Measurements from ENCODE around the gene MDGA2.
"Not testable (repeated sequence)": the region's sequence is repeated elsewhere in the genome, so short reads cannot be mapped to it uniquely, and the experiment has no call there.

MDGA2 gene

DNA sequence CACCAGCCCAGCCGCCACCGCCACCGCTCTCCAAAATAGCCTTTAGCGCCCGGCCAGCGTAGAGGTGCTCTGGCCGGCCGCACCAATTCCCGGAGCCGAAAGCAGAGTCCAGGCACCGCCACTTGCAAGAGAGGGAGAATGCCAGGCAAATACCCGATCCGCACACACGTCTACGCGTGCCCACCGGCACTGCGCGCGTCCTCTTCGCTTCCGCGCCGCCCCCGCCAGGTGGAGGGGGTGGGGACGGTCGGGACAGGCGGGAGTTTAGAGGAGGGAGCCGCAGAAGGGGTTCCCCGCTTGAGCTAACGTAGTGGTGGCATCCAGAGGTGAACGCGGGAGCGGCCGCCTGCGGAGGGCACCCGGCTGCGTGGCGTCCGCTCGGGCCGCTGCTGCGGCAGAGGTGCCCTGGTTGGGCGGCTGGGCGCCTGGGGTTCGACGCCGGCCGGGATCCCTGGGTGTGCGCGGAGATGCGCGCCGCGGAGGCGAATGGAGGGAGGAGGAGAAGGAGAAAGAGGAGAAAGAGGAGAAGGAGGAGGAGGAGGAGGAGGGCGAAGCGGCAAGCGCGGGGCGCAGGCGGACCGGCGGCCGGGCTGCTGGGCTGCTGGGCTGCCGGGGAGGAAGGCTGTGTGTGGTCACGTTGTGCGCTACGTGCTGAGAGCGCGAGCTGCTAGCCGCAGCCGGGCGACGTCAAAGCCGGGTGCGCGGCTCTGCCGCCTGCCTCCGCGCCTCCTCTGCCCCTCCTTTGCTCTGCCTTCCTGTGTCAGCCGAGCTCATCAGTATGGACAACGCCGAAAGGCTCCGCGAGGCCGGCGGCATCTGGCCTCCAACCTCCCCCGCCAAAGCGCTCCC lies at the start of gene MDGA2:
Gene MDGA2 (minus strand): TSS at position 140 of the 849 bp plus-strand sequence.
- no peak for DNase-seq

- DNase-seq, result no peak
These were observed 47.7 kb upstream of the MDGA2 start for GRCh38 chr14:47722929-47723693.

- no peak for DNase-seq
These were observed 44.9 kb upstream of the MDGA2 start for GRCh38 chr14:47720281-47720680.

DNA sequence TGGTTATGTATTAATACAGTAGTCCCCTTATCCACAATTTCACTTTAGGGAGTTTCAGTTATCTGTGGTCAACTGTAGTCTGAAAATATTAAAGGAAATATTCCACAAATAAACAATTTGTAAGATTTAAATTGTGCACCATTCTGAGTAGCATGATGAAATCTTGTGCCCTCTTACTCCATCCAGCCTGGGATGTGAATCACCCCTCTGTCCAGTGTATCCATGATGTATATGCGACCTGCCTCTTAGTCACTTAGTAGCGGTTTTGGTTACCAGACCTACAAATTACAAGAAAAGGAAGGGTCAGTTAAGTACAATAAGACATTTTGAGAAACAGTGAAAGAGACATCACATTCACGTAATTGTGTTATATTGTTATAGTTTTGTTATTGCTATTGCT lies 39.9 kb upstream of the MDGA2 start:
- DNase-seq, result no peak

DNA sequence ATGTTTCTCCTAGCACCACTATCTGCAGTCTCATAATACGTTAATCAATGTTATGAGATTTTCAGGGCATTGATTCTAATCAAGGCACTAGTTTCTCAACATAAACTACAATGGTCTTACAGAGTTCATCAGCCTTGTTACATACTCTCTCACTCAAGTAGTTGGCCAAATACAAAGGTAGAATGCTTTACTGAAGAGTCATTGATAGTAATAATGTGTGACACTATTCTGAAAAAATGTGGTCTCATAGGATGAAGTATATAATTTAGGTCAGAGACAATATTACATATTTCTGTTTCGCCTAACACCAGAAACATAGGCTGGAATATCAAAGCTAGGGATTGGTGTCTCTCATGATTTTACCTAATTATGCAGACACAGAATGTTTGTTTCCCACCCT lies 35.2 kb upstream of the MDGA2 start:
- DNase-seq, result no peak

DNA sequence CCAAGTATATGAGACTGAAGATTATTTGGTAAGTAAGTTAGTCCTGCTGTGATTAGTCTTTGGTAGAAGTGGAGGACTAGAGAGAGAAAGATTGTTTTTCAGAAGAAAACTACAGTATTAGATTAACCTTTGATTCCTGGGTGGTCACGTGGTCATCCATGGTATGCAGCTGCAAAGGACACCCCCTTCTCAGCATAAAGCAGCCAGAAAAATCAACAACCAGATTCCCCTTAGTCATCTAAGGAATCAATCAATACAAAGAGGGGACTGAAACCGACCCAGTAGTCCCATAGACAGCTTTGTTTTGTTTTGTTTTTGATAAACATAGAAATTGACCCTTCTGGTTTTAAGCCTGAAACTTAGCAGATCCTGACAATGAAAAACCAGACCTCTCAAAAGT lies 30.3 kb upstream of the MDGA2 start:
- no peak for DNase-seq

DNA sequence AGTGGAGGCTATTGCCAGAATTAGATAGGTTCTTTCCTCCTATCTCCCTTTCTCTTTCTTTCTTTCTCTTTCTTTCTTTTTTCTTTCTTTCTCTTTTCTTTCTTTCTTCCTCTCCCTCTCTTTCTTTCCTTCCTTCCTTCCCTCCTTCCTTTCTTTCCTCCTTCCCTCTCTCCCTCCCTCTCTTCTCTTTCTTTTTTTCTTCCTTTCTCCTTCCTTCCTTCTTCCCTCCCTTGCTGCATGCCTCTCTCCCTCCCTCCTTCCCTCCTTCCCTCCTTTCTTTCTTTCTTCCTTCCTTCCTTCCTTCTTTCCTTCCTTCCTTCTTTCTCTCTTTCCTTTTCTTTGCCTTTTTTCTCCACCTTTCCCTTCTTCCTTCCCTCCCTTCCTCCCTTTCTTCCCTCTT lies 16.4 kb upstream of the MDGA2 start:
- no peak for DNase-seq

GRCh38 chr14:47678993-47679392 lies 3.6 kb upstream of the MDGA2 start:
- DNase-seq, result no peak

- no peak for DNase-seq
These were observed 2.8 kb upstream of the MDGA2 start for GRCh38 chr14:47678157-47678556.

DNA sequence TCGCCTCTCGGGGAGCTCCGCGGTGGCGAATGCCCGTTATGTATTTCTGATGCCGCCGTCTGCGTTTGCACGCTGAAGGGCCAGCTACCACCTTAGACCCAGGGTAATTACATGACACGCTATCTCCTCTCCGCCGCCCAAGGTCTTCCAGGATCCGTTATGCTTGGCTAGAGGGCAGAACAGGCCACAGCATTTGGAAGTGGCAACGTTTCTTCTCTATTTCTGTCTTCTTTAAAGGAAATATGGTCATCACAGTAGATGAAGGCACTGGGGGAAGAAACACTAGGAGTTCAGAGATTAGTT lies 861 bp upstream of the MDGA2 start:
- DNase-seq, result no peak

DNA sequence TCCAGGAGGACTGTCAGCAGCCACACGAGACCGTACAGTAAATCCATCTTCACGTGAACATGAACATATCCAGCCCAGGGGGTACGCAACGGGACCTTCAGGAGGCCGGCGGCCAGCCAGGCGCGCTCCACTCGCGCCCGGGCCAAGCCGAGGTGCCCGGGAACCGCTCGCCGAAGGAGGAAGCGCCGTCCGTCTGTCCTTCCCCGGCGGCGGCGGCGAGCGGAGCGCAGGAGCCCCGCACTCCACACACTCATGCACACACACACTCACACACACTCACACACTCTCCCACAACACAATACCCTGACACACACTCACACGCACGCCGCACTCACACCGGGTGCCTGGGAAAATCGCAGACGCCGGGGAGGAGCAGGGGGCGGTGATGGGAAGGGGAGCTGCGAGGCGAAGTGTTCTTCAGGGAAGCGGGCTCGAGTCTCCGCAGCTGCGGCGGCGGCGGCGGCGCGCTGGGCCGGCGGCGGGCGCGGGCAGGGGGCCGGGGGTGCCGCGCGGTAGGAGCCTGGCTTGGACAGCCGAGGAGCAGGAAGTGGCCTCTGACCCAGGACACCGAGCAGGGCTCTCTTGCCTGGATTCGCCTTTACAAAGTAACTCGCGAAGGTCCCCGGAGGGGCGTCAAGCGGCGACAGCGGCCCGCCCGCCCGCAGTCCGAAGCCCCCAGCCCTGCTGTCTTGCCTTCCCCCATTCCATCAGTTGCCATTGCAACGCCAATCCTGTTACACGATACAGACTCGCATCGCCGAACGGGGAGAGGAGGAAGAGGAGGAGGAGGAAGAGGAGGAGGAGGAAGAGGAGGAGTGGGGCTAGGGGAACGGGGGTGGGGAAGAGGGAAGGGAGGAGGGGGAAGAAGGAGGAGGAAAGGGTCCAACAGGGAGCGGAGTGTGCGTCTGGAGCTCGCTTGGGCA lies 601 bp downstream of the MDGA2 start:
- DNase-seq, result no peak

GRCh38 chr14:47674148-47674542 lies 1.3 kb downstream of the MDGA2 start:
- no peak for DNase-seq

GRCh38 chr14:47665337-47666134 lies 9.9 kb downstream of the MDGA2 start:
- DNase-seq, result no peak

- DNase-seq, result no peak
These were observed 12.9 kb downstream of the MDGA2 start for GRCh38 chr14:47662466-47662865.

- DNase-seq, result no peak
These were observed 15.2 kb downstream of the MDGA2 start for GRCh38 chr14:47660158-47660557.

DNA sequence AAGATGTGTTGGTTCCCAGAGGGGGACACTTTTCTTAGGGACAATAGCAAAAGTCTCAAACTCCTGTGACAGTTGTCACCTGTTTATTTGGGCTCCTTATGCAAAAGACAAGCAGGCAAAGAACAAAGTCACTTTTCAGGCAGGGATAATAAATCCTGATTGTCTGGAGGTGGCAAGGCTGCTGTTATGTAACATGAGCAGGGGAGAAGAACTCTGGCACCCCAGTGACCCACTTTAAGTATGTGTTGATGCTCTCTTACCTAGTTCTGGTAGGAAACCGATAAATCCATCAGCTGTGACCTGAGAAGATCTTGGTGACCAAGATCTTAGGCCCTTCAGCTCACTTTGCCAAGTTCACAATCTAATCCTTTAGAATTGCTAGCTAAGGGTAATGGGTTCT lies 17.4 kb downstream of the MDGA2 start:
- no peak for DNase-seq

DNA sequence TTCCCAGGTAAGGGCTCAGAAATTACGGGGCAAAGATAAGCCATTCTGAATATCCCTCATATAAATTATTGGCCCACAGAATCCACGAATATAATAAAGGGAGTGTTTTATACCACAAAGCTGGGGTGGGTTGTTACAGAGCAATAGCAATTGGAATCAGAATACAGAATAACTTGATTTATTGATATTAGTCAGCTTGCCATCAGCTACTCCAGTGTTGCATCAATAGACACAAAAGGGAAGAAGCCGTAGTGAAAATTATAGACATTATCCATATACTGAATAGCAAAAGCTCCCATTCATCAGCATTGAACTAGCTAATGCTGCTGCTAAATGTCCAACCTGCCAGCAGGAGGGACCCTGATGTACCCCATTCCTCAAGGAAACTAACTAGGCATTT lies 18.3 kb downstream of the MDGA2 start:
- DNase-seq, result no peak

- DNase-seq, result no peak
These were observed 24.1 kb downstream of the MDGA2 start for GRCh38 chr14:47651337-47651736.

DNA sequence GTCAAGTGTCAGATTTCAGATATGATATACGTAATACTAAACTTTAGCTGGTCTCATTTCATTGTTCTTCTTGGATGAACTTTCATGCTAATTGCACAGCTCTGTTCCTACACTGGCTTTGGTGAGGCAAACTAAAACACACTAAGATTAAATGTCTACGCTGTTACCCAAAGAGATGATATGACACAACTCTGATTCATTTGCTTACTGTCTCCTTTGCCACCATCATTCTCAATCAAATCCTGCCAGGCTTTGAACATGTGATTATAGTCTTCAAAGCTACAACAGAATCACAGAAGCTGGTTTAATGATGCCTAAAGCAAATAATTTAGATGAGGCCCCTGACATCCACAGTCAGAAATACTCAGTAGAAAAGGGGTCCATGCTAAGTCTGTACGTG lies 37.7 kb downstream of the MDGA2 start:
- DNase-seq, result no peak

GRCh38 chr14:47626151-47627035 lies 49.0 kb downstream of the MDGA2 start:
- DNase-seq, result no peak

DNA sequence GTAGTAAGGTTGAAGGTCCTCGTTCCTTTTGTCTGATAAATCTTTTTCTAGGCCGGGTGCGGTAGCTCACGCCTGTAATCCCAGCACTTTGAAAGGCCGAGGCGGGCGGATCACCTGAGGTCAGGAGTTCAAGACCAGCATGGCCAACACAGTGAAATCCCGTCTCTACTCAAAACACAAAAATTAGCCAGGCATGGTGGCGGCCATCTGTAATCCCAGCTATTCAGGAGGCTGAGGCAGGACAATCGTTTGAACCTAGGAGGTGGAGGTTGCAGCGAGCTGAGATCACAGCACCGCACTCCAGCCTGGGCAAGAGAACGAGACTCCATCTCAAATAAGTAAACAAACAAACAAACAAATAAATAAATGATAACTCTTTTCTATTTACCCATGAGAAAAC lies 51.3 kb downstream of the MDGA2 start:
- not testable (repeated sequence) for DNase-seq
